ENCODE data around the gene KDM4B. TPM values are rescaled to one million over a fixed set of nuclear protein-coding genes. Genes with fewer than 3 reads are reported as not detected.

Gene KDM4B
- total and polyA plus RNA-seq, 10 of the 15 experiments (the other 5 are each of a cell fraction or from before 2014, with no cell fraction given), result 0.47 to 49.6 (median 16.2) TPM

GRCh38 chr19:5092481-5092843 lies 123.5 kb downstream of the KDM4B start (continued):
- TF ChIP-seq KAT2A (conservative IDR thresholded peaks at IDR 0.05; ENCODE audit: control insufficient read depth, low read depth, low read length) (no peak), NFYB (IDR thresholded peaks at IDR 0.05; ENCODE audit: insufficient read depth, low read depth, low read length) (no peak), FOXM1 (IDR thresholded peaks at IDR 0.05; ENCODE audit: low read depth, low read length) (no peak), HDAC2 (IDR thresholded peaks at IDR 0.05) (no peak)

GRCh38 chr19:5093297-5093928 lies 124.5 kb downstream of the KDM4B start:
- Histone ChIP-seq H3K36me3 (ENCODE audit: control insufficient read depth in 2 of 2, insufficient read depth in 2 of 2, low read length in 1 of 2) (peaks cover 0 to 7% of the 10 kb centered on the region in 2 experiments; a peak in 3 of 4 replicates), H3K4me2 (ENCODE audit: control insufficient read depth, insufficient read depth) (no peak overlapping the region), H4K20me1 (ENCODE audit: control insufficient read depth, insufficient read depth) (no peaks in the 10 kb centered on the region), H3K9me3 (replicated peaks; ENCODE audit: control insufficient read depth, insufficient read depth, low read length) (peaks cover 11% of the 10 kb centered on the region; the same call in 1 of the 3 replicates), H3K4me3 (no peak overlapping the region), H2AFZ (ENCODE audit: control insufficient read depth, low read depth, low read length) (no peak overlapping the region), H3K9ac (ENCODE audit: control insufficient read depth, insufficient read depth, low read length) (no peak overlapping the region), H3K4me1 (ENCODE audit: control insufficient read depth, insufficient read depth, low read length) (no peaks in the 10 kb centered on the region), H3K27ac (ENCODE audit: control insufficient read depth, insufficient read depth) (no peak overlapping the region), H3K27me3 (replicated peaks in 1 of 2; ENCODE audit: control insufficient read depth in 2 of 2, insufficient read depth in 2 of 2, low read length in 1 of 2) (no peaks in the 10 kb centered on the region), H3K79me2 (ENCODE audit: control insufficient read depth, insufficient read depth, low read length) (no peaks in the 10 kb centered on the region)
- ChIA-PET POLR2A (no interaction called here), CTCF (no interaction called here), RAD21 (ENCODE audit: unreplicated experiment) (no interaction called here), SMC1A (ENCODE audit: uncharacterized antibody, unreplicated experiment) (interaction anchor here (0.6 kb wide), 1 partner anchor 549 kb away, joined by 3 read pairs; no protein-coding TSS in a partner anchor)
- 92% methylated on average over 30 of the region's 31 CpGs for WGBS (ENCODE audit: insufficient coverage, insufficient replicate concordance, low lambda C conversion rate, missing lambda C conversion rate)
- intact Hi-C loops (cut with micrococcal nuclease; ENCODE audit: unreplicated experiment) (no loop called here), in situ Hi-C loops (cut with MboI) (no loop called here)
- FAIRE-seq (no peak), ATAC-seq (no peak), DNase-seq (ENCODE audit: low read depth, low spot score) (no peak)
- no peak for TF ChIP-seq ASH2L (IDR thresholded peaks at IDR 0.05; ENCODE audit: borderline replicate concordance, low read depth)
- no peak for TF ChIP-seq ZNF24 (IDR thresholded peaks at IDR 0.05)
- TF ChIP-seq RUNX3 (IDR thresholded peaks at IDR 0.05; ENCODE audit: low read length), result no peak
- TF ChIP-seq E2F8 (IDR thresholded peaks at IDR 0.05; ENCODE audit: low read depth, partially characterized antibody), result no peak
- no peak for TF ChIP-seq BACH1 (IDR thresholded peaks at IDR 0.05; ENCODE audit: borderline replicate concordance)
- TF ChIP-seq NBN (IDR thresholded peaks at IDR 0.05), result no peak
- TF ChIP-seq ZNF622 (IDR thresholded peaks at IDR 0.05), result no peak
- TF ChIP-seq HDAC2 (IDR thresholded peaks at IDR 0.05), result no peak
- no peak for TF ChIP-seq SIN3A (IDR thresholded peaks at IDR 0.05; ENCODE audit: low read depth, low read length)
- TF ChIP-seq BRCA1 (IDR thresholded peaks at IDR 0.05; ENCODE audit: low read depth, low read length), result no peak
- no peak for TF ChIP-seq ETV6 (conservative IDR thresholded peaks at IDR 0.05 in 1 of 2, IDR thresholded peaks at IDR 0.05 in 1 of 2; ENCODE audit: borderline replicate concordance in 1 of 2, low read depth in 1 of 2)
- no TSS peak for BruUV-seq (replicated peaks)

All from GM12878 (cell line).